22Rv1 (cell line): ENCODE data around the gene NRG3.

Experiments used
- H3K27ac ChIP-seq: fragments of 450-650 bp; 2 replicates; pipeline ENCODE4 v1.5.1; 2017
- ZFX ChIP-seq: fragments of 450-650 bp; IDR thresholded peaks from 2 replicates; pipeline ENCODE4 v1.6.1; 2017; ENCODE audit warnings: antibody characterized with exemption, borderline replicate concordance
- TF ChIP-seq, protein P1 (sequence below): fragments of 450-650 bp; IDR thresholded peaks from 2 replicates; pipeline ENCODE4 v1.5.1; 2017; ENCODE audit warnings: mild to moderate bottlenecking

Gene NRG3

DNA sequence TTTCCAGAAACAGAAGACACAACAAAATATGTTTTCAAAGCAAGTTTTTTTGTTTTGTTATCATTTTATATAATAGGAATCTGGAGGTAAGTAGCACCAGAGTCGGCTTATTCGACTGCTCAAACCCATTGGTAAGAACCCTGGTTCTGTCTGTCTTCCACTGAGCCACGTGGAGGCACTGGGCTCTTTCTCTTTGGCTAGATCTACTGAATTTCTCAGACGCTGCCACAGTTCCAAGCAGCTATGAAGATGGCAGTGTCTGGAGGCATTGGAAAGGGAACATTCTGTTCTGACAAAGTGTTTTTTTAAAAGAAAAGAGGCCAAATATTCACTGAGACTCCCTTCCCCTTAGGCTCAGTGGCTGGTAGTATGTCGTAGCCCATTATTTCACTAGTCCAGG, 338.8 kb downstream of the NRG3 start:
- H3K27ac ChIP-seq = no peak overlapping the region
- TF ChIP-seq, protein P1, sequence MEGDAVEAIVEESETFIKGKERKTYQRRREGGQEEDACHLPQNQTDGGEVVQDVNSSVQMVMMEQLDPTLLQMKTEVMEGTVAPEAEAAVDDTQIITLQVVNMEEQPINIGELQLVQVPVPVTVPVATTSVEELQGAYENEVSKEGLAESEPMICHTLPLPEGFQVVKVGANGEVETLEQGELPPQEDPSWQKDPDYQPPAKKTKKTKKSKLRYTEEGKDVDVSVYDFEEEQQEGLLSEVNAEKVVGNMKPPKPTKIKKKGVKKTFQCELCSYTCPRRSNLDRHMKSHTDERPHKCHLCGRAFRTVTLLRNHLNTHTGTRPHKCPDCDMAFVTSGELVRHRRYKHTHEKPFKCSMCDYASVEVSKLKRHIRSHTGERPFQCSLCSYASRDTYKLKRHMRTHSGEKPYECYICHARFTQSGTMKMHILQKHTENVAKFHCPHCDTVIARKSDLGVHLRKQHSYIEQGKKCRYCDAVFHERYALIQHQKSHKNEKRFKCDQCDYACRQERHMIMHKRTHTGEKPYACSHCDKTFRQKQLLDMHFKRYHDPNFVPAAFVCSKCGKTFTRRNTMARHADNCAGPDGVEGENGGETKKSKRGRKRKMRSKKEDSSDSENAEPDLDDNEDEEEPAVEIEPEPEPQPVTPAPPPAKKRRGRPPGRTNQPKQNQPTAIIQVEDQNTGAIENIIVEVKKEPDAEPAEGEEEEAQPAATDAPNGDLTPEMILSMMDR = no peak
- TF ChIP-seq ZFX = no peak

DNA sequence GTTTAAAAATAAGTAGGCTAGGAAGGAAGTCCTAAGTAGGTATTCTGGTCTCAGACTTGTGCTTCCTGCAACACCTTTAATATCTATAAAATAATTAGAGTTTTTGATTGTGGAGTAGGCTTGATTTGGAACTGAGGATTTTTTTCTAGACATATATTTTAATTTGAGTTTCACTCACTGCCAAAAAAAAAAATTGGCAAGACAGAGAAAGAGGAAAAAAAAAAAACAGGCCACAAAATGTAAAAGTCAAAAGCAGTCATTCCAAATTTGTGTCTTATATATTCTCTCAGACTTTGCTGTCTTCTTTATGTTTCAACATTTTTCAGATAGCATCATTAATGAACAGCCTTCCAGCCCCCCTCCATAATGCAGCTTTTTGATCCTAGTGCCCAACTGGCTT, 346.1 kb downstream of the NRG3 start:
- TF ChIP-seq, protein P1 = no peak
- TF ChIP-seq ZFX = no peak
- no peak overlapping the region for H3K27ac ChIP-seq

DNA sequence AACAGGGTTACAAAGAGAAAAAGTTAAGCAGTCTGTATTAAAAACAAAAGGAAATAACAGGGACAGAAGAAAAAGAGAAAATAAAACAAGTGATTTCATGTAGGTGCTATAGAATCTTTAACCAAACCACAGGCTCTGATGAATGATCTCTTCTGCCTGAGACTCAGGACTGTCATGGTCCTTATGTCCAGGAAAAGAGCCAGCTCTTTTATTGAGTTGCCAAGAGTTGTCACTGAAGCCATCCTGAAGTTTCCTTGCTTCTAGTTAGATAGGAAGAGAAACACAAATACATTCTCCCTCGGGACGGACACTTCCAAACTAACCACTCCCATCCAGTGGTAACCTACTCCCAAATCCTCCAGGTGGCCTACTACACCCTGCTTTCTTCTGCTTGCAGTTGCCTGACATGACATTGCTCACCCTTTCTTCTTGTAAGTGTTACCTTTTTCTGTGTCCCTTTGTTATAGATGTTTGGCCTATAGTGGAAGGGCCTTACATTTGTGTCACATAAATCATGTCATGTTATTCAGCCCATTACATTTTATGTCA, 346.7 kb downstream of the NRG3 start:
- no peak overlapping the region for H3K27ac ChIP-seq
- TF ChIP-seq, protein P1 = no peak
- TF ChIP-seq ZFX = no peak

DNA sequence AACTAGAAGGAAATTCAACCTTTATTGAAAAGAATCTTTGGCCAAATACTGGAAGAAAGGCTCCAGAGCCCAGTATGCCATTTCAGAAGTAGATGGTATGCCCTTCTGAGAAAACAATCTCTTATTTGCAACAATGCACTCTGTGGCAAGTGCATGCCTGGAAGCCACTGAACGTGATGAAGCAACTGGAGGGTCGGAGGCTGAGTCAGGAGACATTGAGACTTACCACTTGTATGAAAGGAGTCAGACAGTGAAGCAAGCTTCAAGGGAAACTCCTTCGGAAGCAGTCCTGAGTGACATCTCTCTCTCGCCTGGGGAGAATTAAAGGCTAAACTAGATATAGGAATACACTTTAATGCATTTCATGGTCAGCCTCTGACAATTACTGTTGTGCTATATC, 353.7 kb downstream of the NRG3 start:
- TF ChIP-seq ZFX = no peak
- TF ChIP-seq, protein P1 = no peak
- H3K27ac ChIP-seq = no peak overlapping the region

DNA sequence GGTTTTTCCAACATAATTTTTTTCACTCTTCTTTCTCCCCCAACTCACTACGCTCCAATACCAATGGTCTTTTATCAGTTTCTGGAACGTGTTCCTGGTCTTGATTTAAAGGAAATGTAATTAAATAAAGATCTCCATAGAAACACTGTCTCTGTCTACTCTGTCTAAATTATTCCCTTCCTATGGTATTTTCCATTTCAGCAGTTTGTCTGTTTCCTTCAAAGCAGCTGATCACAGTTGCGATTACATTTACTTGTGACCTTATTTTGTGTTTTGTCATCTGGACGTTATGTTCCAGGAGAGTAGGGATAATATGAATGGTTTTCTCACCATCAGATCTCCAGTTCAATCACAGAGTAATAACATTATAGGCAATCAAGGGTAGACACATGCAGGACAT, 359.2 kb downstream of the NRG3 start:
- H3K27ac ChIP-seq = no peak overlapping the region
- TF ChIP-seq, protein P1 = no peak
- TF ChIP-seq ZFX = no peak

DNA sequence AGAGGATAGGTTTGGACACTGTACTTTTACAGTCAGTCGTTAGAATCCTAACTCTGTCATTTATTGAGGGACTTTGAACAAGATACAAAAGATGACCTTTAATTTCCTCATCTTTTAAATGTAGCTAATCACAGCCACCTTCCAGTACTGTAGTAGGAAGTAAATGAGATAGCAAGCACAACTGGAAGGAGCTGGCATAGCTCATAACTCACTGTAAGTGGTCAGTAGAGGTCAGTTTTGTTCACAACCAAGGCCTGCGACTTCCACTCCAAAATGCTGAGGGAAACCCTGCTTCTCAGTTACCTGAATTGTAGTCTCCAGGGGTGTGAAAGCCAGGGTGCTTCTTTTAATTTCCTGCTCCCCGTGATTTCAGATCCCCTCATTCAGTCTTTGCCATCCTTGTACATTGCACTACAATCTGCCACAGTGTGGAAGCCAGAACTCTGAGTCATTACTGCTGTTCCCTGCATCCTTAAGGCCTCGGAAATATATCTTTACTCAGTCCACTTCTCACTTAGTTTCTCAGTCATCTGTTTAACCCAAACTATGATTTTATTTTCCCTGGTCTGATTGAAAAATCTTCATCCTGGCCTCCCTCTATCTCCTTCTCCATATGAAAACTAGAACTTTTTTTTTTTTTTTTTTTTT, 361.2 kb downstream of the NRG3 start:
- TF ChIP-seq, protein P1 = no peak
- no peak for TF ChIP-seq ZFX
- no peak overlapping the region for H3K27ac ChIP-seq

DNA sequence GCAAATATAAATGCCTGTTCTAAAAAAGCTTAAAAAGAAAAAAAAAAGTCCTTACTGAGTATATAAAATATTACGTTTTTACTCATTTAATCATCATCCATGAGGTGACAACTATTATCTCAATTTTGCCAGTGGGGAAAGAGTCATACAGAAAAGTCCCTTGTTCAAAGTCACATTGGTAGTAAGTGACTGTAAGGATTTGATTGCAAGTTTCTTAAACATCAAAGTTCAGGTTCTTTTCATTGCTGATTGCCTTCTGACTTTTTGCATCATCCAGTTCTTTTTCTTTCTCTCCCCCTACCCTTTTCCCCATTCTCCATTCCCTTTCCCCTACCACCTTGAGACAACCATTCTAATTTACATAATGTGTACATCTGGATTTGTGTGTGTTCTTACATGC, 363.3 kb downstream of the NRG3 start:
- no peak for TF ChIP-seq ZFX
- TF ChIP-seq, protein P1 = no peak
- H3K27ac ChIP-seq = no peak overlapping the region
